HepG2 (cell line): Measurements from ENCODE around the gene ARFGAP3. TPM values are rescaled to one million over a fixed set of nuclear protein-coding genes. Genes with fewer than 3 reads are reported as not detected.
A peak's percentile ranks its signal among the peaks of the same experiment; 100 is the strongest.

ENCODE experiments used
- ATAC-seq: fragments of 200-7000 bp; cut with Tn5 transposase; 3 replicates; pipeline ENCODE4 v1.9.1; 2020; ENCODE audit warnings: mild to moderate bottlenecking, moderate library complexity
- BruUV-seq: library from RNA; stranded (reverse); fragments of 400-500 nt; replicated peaks from 2 replicates; lab custom pipeline; 2021; lab: Mats Ljungman, UMichigan
- CTCF ChIA-PET: fragments of 300-600 bp; formaldehyde crosslinking; extraction: SDS; loops from one replicate; lab custom pipeline; 2021; ENCODE audit warnings: low total read pairs, inconsistent platforms, low intra/inter-chr PET ratio; lab: Yijun Ruan, JAX
- POLR2A ChIA-PET: fragments of 350-600 bp; sonication (Branson Sonifier 250); formaldehyde crosslinking; loops from one replicate; lab custom pipeline; 2020; ENCODE audit warnings: antibody characterized with exemption, inconsistent platforms; lab: Yijun Ruan, JAX
- DNase-seq: peaks from one replicate; pipeline ENCODE4 v3.0.0-alpha.2; 2015; ENCODE audit warnings: low spot score
- FAIRE-seq: peaks from 3 replicates; lab custom pipeline; 2011; peaks lifted over from hg19 to GRCh38; lab: Jason Lieb, UNC
- H2AFZ ChIP-seq: one replicate; pipeline ENCODE4 v1.6.1; 2011; ENCODE audit warnings: low read length, inconsistent platforms
- H3K27ac ChIP-seq: fragments of 300-600 bp; 3 replicates; pipeline ENCODE4 v1.8.0; 2011; ENCODE audit warnings: mixed run types, mild to moderate bottlenecking, mixed read lengths, low read length, inconsistent platforms; ENCODE audit not compliant: insufficient read depth; ENCODE audit errors: extremely low read length
- H3K27me3 ChIP-seq, 2 experiments: fragments of 200-600 bp in 1 of 2; 2 replicates in 1 of 2; 3 replicates in 1 of 2; pipeline versions ENCODE4 v1.6.0 to v1.8.0; 2011; ENCODE audit warnings: low read length in 2 of 2, mild to moderate bottlenecking in 2 of 2, moderate library complexity in 2 of 2, inconsistent platforms in 1 of 2; ENCODE audit not compliant: insufficient read depth in 2 of 2, control insufficient read depth in 1 of 2
- H3K36me3 ChIP-seq, 2 experiments: fragments of 200-600 bp in 1 of 2; replicated peaks in 1 of 2; 2 replicates in 1 of 2; 3 replicates in 1 of 2; pipeline versions ENCODE4 v1.5.1 to v1.8.0; 2011; ENCODE audit warnings: low read length in 2 of 2, inconsistent platforms in 1 of 2; ENCODE audit not compliant: insufficient read depth in 2 of 2, control insufficient read depth in 1 of 2
- H3K4me1 ChIP-seq: 2 replicates; pipeline ENCODE4 v1.5.1; 2012; ENCODE audit warnings: low read length, inconsistent platforms; ENCODE audit not compliant: insufficient read depth
- H3K4me2 ChIP-seq: 2 replicates; pipeline ENCODE4 v1.6.0; 2011; ENCODE audit warnings: low read depth, low read length, inconsistent platforms
- H3K4me3 ChIP-seq, 3 experiments: fragments of 200-600 bp in 1 of 3; sonication (generic), shearing (Covaris generic) in 1 of 3; replicated peaks in 1 of 3; 2 replicates each; pipeline ENCODE4 v1.5.1; 2011 to 2016; ENCODE audit warnings: low read length in 3 of 3, inconsistent platforms in 2 of 3, low read depth in 2 of 3, mild to moderate bottlenecking in 2 of 3, control low read depth in 1 of 3, mixed read lengths in 1 of 3; ENCODE audit not compliant: insufficient read depth in 1 of 3
- H3K79me2 ChIP-seq: one replicate; pipeline ENCODE4 v1.6.1; 2011; ENCODE audit warnings: low read length, inconsistent platforms; ENCODE audit not compliant: insufficient read depth
- H3K9ac ChIP-seq: 2 replicates; pipeline ENCODE4 v1.6.0; 2011; ENCODE audit warnings: mild to moderate bottlenecking, low read depth, low read length, inconsistent platforms; ENCODE audit not compliant: insufficient read depth
- H3K9me3 ChIP-seq: 2 replicates; pipeline ENCODE4 v1.5.1; 2012; ENCODE audit warnings: mild to moderate bottlenecking, low read length
- H4K20me1 ChIP-seq: 2 replicates; pipeline ENCODE4 v1.6.0; 2011; ENCODE audit warnings: inconsistent platforms, mild to moderate bottlenecking, low read length, moderate library complexity; ENCODE audit not compliant: insufficient read depth
- AGO2 ChIP-seq: fragments of 200-400 bp; formaldehyde crosslinking; optimal IDR thresholded peaks from 2 replicates; pipeline ENCODE3; 2017; ENCODE audit warnings: mild to moderate bottlenecking, low read depth, low read length, moderate library complexity
- CREBL2 ChIP-seq: sonication (generic); formaldehyde crosslinking; IDR thresholded peaks from 2 replicates; pipeline ENCODE4 v1.8.1; 2023; ENCODE audit warnings: missing genetic modification reagents, mild to moderate bottlenecking, borderline replicate concordance
- MTA1 ChIP-seq: sonication (generic); formaldehyde crosslinking; IDR thresholded peaks from 2 replicates; pipeline ENCODE4 v1.4.0; 2020; ENCODE audit warnings: missing genetic modification reagents, mild to moderate bottlenecking, borderline replicate concordance
- MYPOP ChIP-seq: sonication (generic); formaldehyde crosslinking; IDR thresholded peaks from 2 replicates; pipeline ENCODE4 v1.8.1; 2023; ENCODE audit warnings: mild to moderate bottlenecking, moderate library complexity, missing genetic modification reagents
- RBM22 ChIP-seq: fragments of 200-400 bp; formaldehyde crosslinking; optimal IDR thresholded peaks from 2 replicates; pipeline ENCODE3; 2017; ENCODE audit warnings: mild to moderate bottlenecking, low read length, moderate library complexity
- RFX1 ChIP-seq: fragments of 450-650 bp; IDR thresholded peaks from 2 replicates; pipeline ENCODE4 v1.6.1; 2017
- ZNF142 ChIP-seq: sonication (generic); formaldehyde crosslinking; IDR thresholded peaks from 2 replicates; pipeline ENCODE4 v1.4.0; 2020; ENCODE audit warnings: missing genetic modification reagents
- ZNF326 ChIP-seq: sonication (generic); formaldehyde crosslinking; IDR thresholded peaks from 2 replicates; pipeline ENCODE4 v1.4.0; 2020; ENCODE audit warnings: missing genetic modification reagents, borderline replicate concordance
- ZNF563 ChIP-seq: sonication (generic); formaldehyde crosslinking; IDR thresholded peaks from 2 replicates; pipeline ENCODE4 v1.8.0; 2022; ENCODE audit warnings: mild to moderate bottlenecking, moderate library complexity, missing genetic modification reagents
- WGBS: methylation state at CpG from one replicate; pipeline ENCODE4 v1.1.6; 2017; ENCODE audit warnings: low lambda C conversion rate; 5-methylcytosine and 5-hydroxymethylcytosine counted together
- in situ Hi-C: cut with HindIII; loops from 2 replicates; pipeline ENCODE4 v1.10.0; 2017; ENCODE audit warnings: low pct_unique_long_range_greater_than_20kb; ENCODE audit not compliant: extremely low pct_ligation_motif_present
- intact Hi-C: fragments of 100-400 bp; cut with micrococcal nuclease; formaldehyde crosslinking; loops from one replicate; pipeline ENCODE4 v1.10.0; 2022; ENCODE audit not compliant: unreplicated experiment
- polyA plus RNA-seq, 8 experiments: library from polyadenylated mRNA; depleted of rRNA in 3 of 8; stranded (reverse) in 7 of 8; unstranded in 1 of 8; fragments of >200 nt; fragmentation: Illumina TruSeq in 4 of 8; extraction: Trizol in 4 of 8; gene quantifications; 2 replicates each; pipeline versions ENCODE4 v1.2.1 to v1.2.3, GENCODE V29; 2011 to 2016; ENCODE audit warnings: low read depth in 4 of 8, missing spikeins in 1 of 8, mixed read lengths in 1 of 8; ENCODE audit not compliant: insufficient read depth in 1 of 8
- total RNA-seq, 5 experiments: library from RNA; depleted of rRNA; stranded (reverse); fragments of >200 nt; fragmentation: Illumina TruSeq; extraction: Trizol; gene quantifications; 2 replicates each; pipeline ENCODE4 v1.2.3, GENCODE V29; 2016; ENCODE audit warnings: low read depth in 1 of 5

Gene ARFGAP3
- total and polyA plus RNA-seq, 2 of the 13 experiments (the other 11 are each of a cell fraction or from before 2014, with no cell fraction given) = 41.7 to 61.6 TPM

- DNase-seq = no peak
- BruUV-seq = no TSS peak
- Histone ChIP-seq H3K9ac (no peak overlapping the region), H4K20me1 (no peaks in the 10 kb centered on the region), H3K4me2 (no peak overlapping the region), H3K4me3 (no peak overlapping the region), H3K27me3 (no peaks in the 10 kb centered on the region), H3K79me2 (no peaks in the 10 kb centered on the region), H2AFZ (no peak overlapping the region), H3K27ac (no peak overlapping the region), H3K4me1 (peaks cover 26% of the 10 kb centered on the region), H3K9me3 (no peaks in the 10 kb centered on the region), H3K36me3 (peaks cover 5 to 18% of the 10 kb centered on the region in 2 experiments; a peak in 3 of 5 replicates)
- no peak for FAIRE-seq
- in situ Hi-C loops = loop anchor here (5.0 kb wide), 1 partner anchor 94 kb away; no protein-coding TSS in a partner anchor
- ChIA-PET POLR2A (no interaction called here), CTCF (interaction anchor here (2.2 kb wide), 1 partner anchor 87 kb away, joined by 30 read pairs; no protein-coding TSS in a partner anchor)
- no peak for ATAC-seq
- intact Hi-C loops = loop anchor here (5.0 kb wide), 1 partner anchor 84 kb away; no protein-coding TSS in a partner anchor
- WGBS = 92% methylated on average over 6 of the region's 7 CpGs
- TF ChIP-seq ZNF563 (CRISPR knock-in tag) (no peak), AGO2 (peak; percentile 69), RFX1 (no peak), RBM22 (peak; percentile 91)
These were observed 9.0 kb upstream of the ARFGAP3 start for GRCh38 chr22:42866100-42866499.

GRCh38 chr22:42865536-42865935 is 8.5 kb upstream of the ARFGAP3 start:
- Histone ChIP-seq H3K4me3 (no peak overlapping the region), H3K4me2 (no peak overlapping the region), H3K27me3 (no peaks in the 10 kb centered on the region), H3K9ac (no peak overlapping the region), H3K9me3 (no peaks in the 10 kb centered on the region), H2AFZ (no peak overlapping the region), H3K36me3 (peaks cover 5 to 12% of the 10 kb centered on the region in 2 experiments; a peak in 2 of 5 replicates), H4K20me1 (no peaks in the 10 kb centered on the region), H3K4me1 (peaks cover 26% of the 10 kb centered on the region), H3K79me2 (no peaks in the 10 kb centered on the region), H3K27ac (no peak overlapping the region)
- intact Hi-C loops = loop anchor here (5.0 kb wide), 1 partner anchor 83 kb away; no protein-coding TSS in a partner anchor
- in situ Hi-C loops = loop anchor here (5.0 kb wide), 1 partner anchor 93 kb away; no protein-coding TSS in a partner anchor
- ChIA-PET CTCF (no interaction called here), POLR2A (no interaction called here)
- FAIRE-seq = no peak
- no peak for ATAC-seq
- 96% methylated on average over 8 of the region's 8 CpGs for WGBS
- DNase-seq = no peak
- no TSS peak for BruUV-seq
- TF ChIP-seq ZNF326 (CRISPR knock-in tag) (no peak), CREBL2 (CRISPR knock-in tag) (no peak), ZNF142 (CRISPR knock-in tag) (no peak), MYPOP (CRISPR knock-in tag) (no peak), MTA1 (CRISPR knock-in tag) (no peak)
